ENCODE data around the gene SLC35E1.

- TF ChIP-seq POLR2A (IDR thresholded peaks at IDR 0.05; ENCODE audit: low read depth, low read length) (no peak), MAFK (IDR thresholded peaks at IDR 0.05; ENCODE audit: low read depth, low read length) (no peak), SMC3 (IDR thresholded peaks at IDR 0.05; ENCODE audit: low read depth, low read length) (no peak)
- TF ChIP-seq, protein P1, sequence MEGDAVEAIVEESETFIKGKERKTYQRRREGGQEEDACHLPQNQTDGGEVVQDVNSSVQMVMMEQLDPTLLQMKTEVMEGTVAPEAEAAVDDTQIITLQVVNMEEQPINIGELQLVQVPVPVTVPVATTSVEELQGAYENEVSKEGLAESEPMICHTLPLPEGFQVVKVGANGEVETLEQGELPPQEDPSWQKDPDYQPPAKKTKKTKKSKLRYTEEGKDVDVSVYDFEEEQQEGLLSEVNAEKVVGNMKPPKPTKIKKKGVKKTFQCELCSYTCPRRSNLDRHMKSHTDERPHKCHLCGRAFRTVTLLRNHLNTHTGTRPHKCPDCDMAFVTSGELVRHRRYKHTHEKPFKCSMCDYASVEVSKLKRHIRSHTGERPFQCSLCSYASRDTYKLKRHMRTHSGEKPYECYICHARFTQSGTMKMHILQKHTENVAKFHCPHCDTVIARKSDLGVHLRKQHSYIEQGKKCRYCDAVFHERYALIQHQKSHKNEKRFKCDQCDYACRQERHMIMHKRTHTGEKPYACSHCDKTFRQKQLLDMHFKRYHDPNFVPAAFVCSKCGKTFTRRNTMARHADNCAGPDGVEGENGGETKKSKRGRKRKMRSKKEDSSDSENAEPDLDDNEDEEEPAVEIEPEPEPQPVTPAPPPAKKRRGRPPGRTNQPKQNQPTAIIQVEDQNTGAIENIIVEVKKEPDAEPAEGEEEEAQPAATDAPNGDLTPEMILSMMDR (conservative IDR thresholded peaks at IDR 0.05; ENCODE audit: low read depth, low read length), result no peak
- TF ChIP-seq, protein P2, sequence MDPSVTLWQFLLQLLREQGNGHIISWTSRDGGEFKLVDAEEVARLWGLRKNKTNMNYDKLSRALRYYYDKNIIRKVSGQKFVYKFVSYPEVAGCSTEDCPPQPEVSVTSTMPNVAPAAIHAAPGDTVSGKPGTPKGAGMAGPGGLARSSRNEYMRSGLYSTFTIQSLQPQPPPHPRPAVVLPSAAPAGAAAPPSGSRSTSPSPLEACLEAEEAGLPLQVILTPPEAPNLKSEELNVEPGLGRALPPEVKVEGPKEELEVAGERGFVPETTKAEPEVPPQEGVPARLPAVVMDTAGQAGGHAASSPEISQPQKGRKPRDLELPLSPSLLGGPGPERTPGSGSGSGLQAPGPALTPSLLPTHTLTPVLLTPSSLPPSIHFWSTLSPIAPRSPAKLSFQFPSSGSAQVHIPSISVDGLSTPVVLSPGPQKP (IDR thresholded peaks at IDR 0.05; ENCODE audit: borderline replicate concordance, low read depth, low read length), result no peak
Measured at GRCh38 chr19:16571822-16572331, 338 bp downstream of the SLC35E1 start.

Measured in IMR-90 (cell line).